Heart right ventricle (tissue), 16 donors: Measurements from ENCODE around the gene MAP4K4. TPM values are rescaled to one million over a fixed set of nuclear protein-coding genes. Genes with fewer than 3 reads are reported as not detected.

Source experiments
- ATAC-seq, 8 donors: fragments of 200-7000 bp; cut with Tn5 transposase; one replicate each; pipeline ENCODE4 v1.9.1; 2020; ENCODE audit warnings: mild to moderate bottlenecking in 8 of 8, moderate library complexity in 8 of 8, moderate number of reproducible peaks in 1 of 8
- DNase-seq, 2 donors: peaks; one replicate each; pipeline ENCODE4 v3.0.0-alpha.2; 2020
- H3K27ac ChIP-seq, 10 donors: fragments of 200-600 bp; sonication (generic) in 2 of 10; one replicate each; pipeline versions ENCODE4 v1.5.0 to v1.8.0; 2020 to 2022; ENCODE audit warnings: mild to moderate bottlenecking in 3 of 10
- H3K27me3 ChIP-seq, 7 donors: fragments of 200-600 bp; one replicate each; pipeline ENCODE4 v1.8.0; 2021 to 2022; ENCODE audit warnings: mild to moderate bottlenecking in 2 of 7
- H3K36me3 ChIP-seq, 9 donors: fragments of 200-600 bp; sonication (generic) in 1 of 9; one replicate each; pipeline versions ENCODE4 v1.5.0 to v1.8.0; 2020 to 2022; ENCODE audit warnings: mild to moderate bottlenecking in 2 of 9
- H3K4me1 ChIP-seq, 9 donors: fragments of 200-600 bp; sonication (generic) in 1 of 9; one replicate each; pipeline versions ENCODE4 v1.5.0 to v1.8.0; 2020 to 2022; ENCODE audit warnings: mild to moderate bottlenecking in 4 of 9
- H3K4me3 ChIP-seq, 10 donors: fragments of 200-600 bp; sonication (generic) in 2 of 10; one replicate each; pipeline versions ENCODE4 v1.5.0 to v1.8.0; 2020 to 2022; ENCODE audit warnings: mild to moderate bottlenecking in 7 of 10, moderate library complexity in 2 of 10
- H3K9me3 ChIP-seq, 11 donors: fragments of 200-600 bp in 10 of 11; sonication (generic) in 2 of 11; one replicate each; pipeline versions ENCODE4 v1.5.0 to v1.8.0; 2013 to 2022; ENCODE audit warnings: mild to moderate bottlenecking in 2 of 11, control low read depth in 1 of 11, moderate library complexity in 1 of 11
- CTCF ChIP-seq, 9 donors: fragments of 200-600 bp; sonication (generic) in 2 of 9; IDR thresholded peaks; one replicate each; pipeline versions ENCODE4 v1.5.0 to v1.8.0; 2021 to 2022; ENCODE audit warnings: antibody characterized with exemption in 9 of 9, mild to moderate bottlenecking in 5 of 9, moderate library complexity in 1 of 9
- WGBS, 2 donors: extraction: QIAGEN DNeasy Blood & Tissue Kit; methylation state at CpG; one replicate each; pipeline ENCODE4 v1.1.7; 2013; ENCODE audit warnings: inconsistent platforms in 1 of 2; 5-methylcytosine and 5-hydroxymethylcytosine counted together
- intact Hi-C, 10 donors: fragments of 100-400 bp; cut with DNase I; formaldehyde crosslinking; loops; one replicate each; pipeline versions ENCODE4 v1.11.1 to v1.14.2; 2022
- polyA plus RNA-seq, 2 donors: library from polyadenylated mRNA; stranded (reverse); fragments of 200-250 nt; gene quantifications; one replicate each; pipeline ENCODE4 v1.2.3, GENCODE V29; 2013
- total RNA-seq, 10 donors: library from RNA; stranded (reverse); fragmentation: NEBNext Ultra II Directional in 3 of 10; extraction: Animal tissue kit (Norgen Biotek cat#: 25700) in 3 of 10; gene quantifications; one replicate each; pipeline versions ENCODE4 v1.2.1 to v1.2.4, GENCODE V29; 2021 to 2023
- donor health status: Arrhythmogenic right ventricular cardiomyopathy.
- donor health status: ischemic (EF 13 %, LVEDD 7.1; RV severe dilation, severe dysfunction).
- donor health status: healthy with polysubstance abuse.
- donor health status: DM: no; HTN: yes; CAD: no.
- donor health status: DM: no; HTN: no; CAD: no.
- donor health status: ischemic (EF 25% LVEDD 6.9; RV normal size, moderate dysfunction).
- donor health status: ischemic (EF 25% LVEDD 5.7; RV mildly dilated, moderate dysfunction).
- donor health status: healthy.
- donor health status: DM: yes; HTN: yes; CAD: no.
- donor health status: Ischemic cardiomyopathy.
- donor health status: ischemic (EF 35%, LVEDD 5.7; RV mildly dilated, moderate dysfunction).
- donor health status: nonischemic (EF 11% LVEDD 7.7; RV severe dilation, severe dysfunction).
- donor health status: DM: yes; HTN: yes; CAD: no.
- donor health status: PGD.
- donor health status: ischemic (EF 29% LVEDD 5.4; RV normal size, mild dysfunction).
- donor health status: nonischemic (EF 23%, LVEDD 6.1; RV moderate dilation, normal function).

MAP4K4 gene
- total and polyA plus RNA-seq, 12 donors = 44.3 to 116 (median 86.1) TPM

- no peak for DNase-seq
- intact Hi-C loops = loop anchor here in 7 of 10 donors (5.0 to 10.0 kb wide), 6 partner anchors 102 to 562 kb away; partner anchors contain the start of genes IL18R1 (in 1 of the 7) and IL1R2 (in 1 of the 7)
Measured at GRCh38 chr2:101882769-101883307, 185.3 kb downstream of the MAP4K4 start.

GRCh38 chr2:101883860-101884259 lies 186.4 kb downstream of the MAP4K4 start:
- intact Hi-C loops = loop anchor here in 7 of 10 donors (5.0 to 10.0 kb wide), 6 partner anchors 101 to 561 kb away; partner anchors contain the start of genes IL18R1 (in 1 of the 7) and IL1R2 (in 1 of the 7)
- no peak overlapping the region for H3K4me3 ChIP-seq
- H3K27me3 ChIP-seq = no peaks in the 10 kb centered on the region
- peaks cover 0 to 42% (median 30%) of the 10 kb centered on the region in 9 donors for H3K4me1 ChIP-seq
- peak overlapping the region in 1 of 10 donors; percentile 27 for H3K27ac ChIP-seq
- peak; percentile 29 to 82 (median 62) for ATAC-seq
- peak; percentile 24 to 68 (median 57) for TF ChIP-seq CTCF (IDR thresholded peaks at IDR 0.05)
- WGBS, 2 donors = 24 to 27% methylated on average over 3 of the region's 3 CpGs
- no peaks in the 10 kb centered on the region for H3K9me3 ChIP-seq
- DNase-seq = no peak
- peaks cover 0 to 96% (median 16%) of the 10 kb centered on the region in 9 donors for H3K36me3 ChIP-seq

More at GRCh38 chr2:101882769-101883307, 185.3 kb downstream of the MAP4K4 start:
- Histone ChIP-seq H3K27ac (no peak overlapping the region), H3K4me1 (peaks cover 0 to 42% (median 30%) of the 10 kb centered on the region in 9 donors), H3K4me3 (no peak overlapping the region), H3K36me3 (peaks cover 0 to 96% (median 22%) of the 10 kb centered on the region in 9 donors), H3K9me3 (no peaks in the 10 kb centered on the region), H3K27me3 (no peaks in the 10 kb centered on the region)
- WGBS, 2 donors = 86 to 91% methylated on average over 4 of the region's 4 CpGs
- peak in 1 of 8 donors; percentile 16 for ATAC-seq
- TF ChIP-seq CTCF (IDR thresholded peaks at IDR 0.05) = no peak

- 82 to 86% methylated on average over 2 of the region's 2 CpGs for WGBS, 2 donors
- Histone ChIP-seq H3K27me3 (no peaks in the 10 kb centered on the region), H3K36me3 (peaks cover 0 to 96% (median 17%) of the 10 kb centered on the region in 9 donors), H3K27ac (peak overlapping the region in 1 of 10 donors; percentile 27), H3K4me1 (peaks cover 0 to 43% (median 27%) of the 10 kb centered on the region in 9 donors), H3K4me3 (no peak overlapping the region), H3K9me3 (no peaks in the 10 kb centered on the region)
- DNase-seq (no peak), ATAC-seq (no peak)
- no peak for TF ChIP-seq CTCF (IDR thresholded peaks at IDR 0.05)
- intact Hi-C loops = loop anchor here in 7 of 10 donors (5.0 to 10.0 kb wide), 6 partner anchors 100 to 560 kb away; partner anchors contain the start of genes IL18R1 (in 1 of the 7) and IL1R2 (in 1 of the 7)
Measured at GRCh38 chr2:101884423-101884822, 186.9 kb downstream of the MAP4K4 start.

GRCh38 chr2:101887328-101887727 lies 189.8 kb downstream of the MAP4K4 start:
- TF ChIP-seq CTCF (IDR thresholded peaks at IDR 0.05) = no peak
- WGBS, 2 donors = 99 to 100% methylated on average over 2 of the region's 2 CpGs
- no peaks in the 10 kb centered on the region for H3K27me3 ChIP-seq
- ATAC-seq (no peak), DNase-seq (no peak)
- peaks cover 0 to 23% (median 12%) of the 10 kb centered on the region in 9 donors for H3K4me1 ChIP-seq
- H3K9me3 ChIP-seq = no peaks in the 10 kb centered on the region
- H3K27ac ChIP-seq = no peak overlapping the region
- no peak overlapping the region for H3K4me3 ChIP-seq
- peaks cover 0 to 100% (median 37%) of the 10 kb centered on the region in 9 donors for H3K36me3 ChIP-seq
- intact Hi-C loops = loop anchor here in 7 of 10 donors (10.0 kb wide), 5 partner anchors 97 to 557 kb away; partner anchors contain the start of genes IL18R1 (in 1 of the 7) and IL1R2 (in 1 of the 7)
